ENCODE results near the gene SDR42E2.

SDR42E2 gene

GRCh38 chr16:22161999-22162655 is at the start of gene SDR42E2:
TSS of gene SDR42E2 (plus strand) at chr16:22162506. CDS start at chr16:22165583, 3,077 bp downstream.
- no peak within 1 kb of the TSS for H3K4me3 ChIP-seq (ENCODE audit: low read depth in 1 of 2, low read length in 1 of 2)
- H3K9me3 ChIP-seq, result no peaks in the 10 kb centered on the region
- H3K27me3 ChIP-seq, result peaks cover 53% of the 10 kb centered on the region
- H3K36me3 ChIP-seq, result no peaks in the 10 kb centered on the region
- TF ChIP-seq, protein P1, sequence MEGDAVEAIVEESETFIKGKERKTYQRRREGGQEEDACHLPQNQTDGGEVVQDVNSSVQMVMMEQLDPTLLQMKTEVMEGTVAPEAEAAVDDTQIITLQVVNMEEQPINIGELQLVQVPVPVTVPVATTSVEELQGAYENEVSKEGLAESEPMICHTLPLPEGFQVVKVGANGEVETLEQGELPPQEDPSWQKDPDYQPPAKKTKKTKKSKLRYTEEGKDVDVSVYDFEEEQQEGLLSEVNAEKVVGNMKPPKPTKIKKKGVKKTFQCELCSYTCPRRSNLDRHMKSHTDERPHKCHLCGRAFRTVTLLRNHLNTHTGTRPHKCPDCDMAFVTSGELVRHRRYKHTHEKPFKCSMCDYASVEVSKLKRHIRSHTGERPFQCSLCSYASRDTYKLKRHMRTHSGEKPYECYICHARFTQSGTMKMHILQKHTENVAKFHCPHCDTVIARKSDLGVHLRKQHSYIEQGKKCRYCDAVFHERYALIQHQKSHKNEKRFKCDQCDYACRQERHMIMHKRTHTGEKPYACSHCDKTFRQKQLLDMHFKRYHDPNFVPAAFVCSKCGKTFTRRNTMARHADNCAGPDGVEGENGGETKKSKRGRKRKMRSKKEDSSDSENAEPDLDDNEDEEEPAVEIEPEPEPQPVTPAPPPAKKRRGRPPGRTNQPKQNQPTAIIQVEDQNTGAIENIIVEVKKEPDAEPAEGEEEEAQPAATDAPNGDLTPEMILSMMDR (IDR thresholded peaks at IDR 0.05), result no peak
- H3K27ac ChIP-seq, result no peak within 1 kb of the TSS
- H3K4me1 ChIP-seq (ENCODE audit: control insufficient read depth in 1 of 2, insufficient read depth in 1 of 2, low read depth in 1 of 2, low read length in 1 of 2), result peaks cover 0 to 4% of the 10 kb centered on the region in 2 experiments

- no peak overlapping the region for H3K27ac ChIP-seq
- H3K4me1 ChIP-seq (ENCODE audit: control insufficient read depth in 1 of 2, insufficient read depth in 1 of 2, low read depth in 1 of 2, low read length in 1 of 2), result no peaks in the 10 kb centered on the region
- no peaks in the 10 kb centered on the region for H3K36me3 ChIP-seq
- TF ChIP-seq, protein P1 (IDR thresholded peaks at IDR 0.05), result no peak
- no peak overlapping the region for H3K4me3 ChIP-seq (ENCODE audit: low read depth in 1 of 2, low read length in 1 of 2)
- no peaks in the 10 kb centered on the region for H3K9me3 ChIP-seq
- H3K27me3 ChIP-seq, result no peaks in the 10 kb centered on the region
These were observed 46.1 kb upstream of the SDR42E2 start for GRCh38 chr16:22116095-22116700.

- Histone ChIP-seq H3K36me3 (no peaks in the 10 kb centered on the region), H3K4me1 (ENCODE audit: control insufficient read depth in 1 of 2, insufficient read depth in 1 of 2, low read depth in 1 of 2, low read length in 1 of 2) (no peaks in the 10 kb centered on the region), H3K27ac (no peak overlapping the region), H3K27me3 (peaks cover 6% of the 10 kb centered on the region), H3K4me3 (ENCODE audit: low read depth in 1 of 2, low read length in 1 of 2) (no peak overlapping the region), H3K9me3 (no peaks in the 10 kb centered on the region)
- TF ChIP-seq, protein P1 (IDR thresholded peaks at IDR 0.05), result no peak
These were observed 44.7 kb upstream of the SDR42E2 start for GRCh38 chr16:22117609-22118008.

GRCh38 chr16:22120440-22120839 is 41.9 kb upstream of the SDR42E2 start:
- H3K27me3 ChIP-seq, result peaks cover 6% of the 10 kb centered on the region
- no peaks in the 10 kb centered on the region for H3K36me3 ChIP-seq
- H3K9me3 ChIP-seq, result no peaks in the 10 kb centered on the region
- peaks cover 8 to 9% of the 10 kb centered on the region in 2 experiments for H3K4me1 ChIP-seq (ENCODE audit: control insufficient read depth in 1 of 2, insufficient read depth in 1 of 2, low read depth in 1 of 2, low read length in 1 of 2)
- TF ChIP-seq, protein P1 (IDR thresholded peaks at IDR 0.05), result no peak
- no peak overlapping the region for H3K4me3 ChIP-seq (ENCODE audit: low read depth in 1 of 2, low read length in 1 of 2)
- H3K27ac ChIP-seq, result no peak overlapping the region

GRCh38 chr16:22122239-22122638 is 40.1 kb upstream of the SDR42E2 start:
- Histone ChIP-seq H3K4me1 (ENCODE audit: control insufficient read depth in 1 of 2, insufficient read depth in 1 of 2, low read depth in 1 of 2, low read length in 1 of 2) (peaks cover 8 to 9% of the 10 kb centered on the region in 2 experiments), H3K27me3 (peaks cover 6% of the 10 kb centered on the region), H3K4me3 (ENCODE audit: low read depth in 1 of 2, low read length in 1 of 2) (no peak overlapping the region), H3K36me3 (no peaks in the 10 kb centered on the region), H3K9me3 (no peaks in the 10 kb centered on the region), H3K27ac (no peak overlapping the region)
- TF ChIP-seq, protein P1 (IDR thresholded peaks at IDR 0.05), result no peak
